22Rv1 (cell line): ENCODE results near the gene SCGB3A1.

Experiments used
- H3K27ac ChIP-seq: fragments of 450-650 bp; 2 replicates; pipeline ENCODE4 v1.5.1; 2017
- CTCF ChIP-seq: fragments of 450-650 bp; IDR thresholded peaks from 2 replicates; pipeline ENCODE4 v1.5.1; 2017; ENCODE audit warnings: mild to moderate bottlenecking
- ZFX ChIP-seq: fragments of 450-650 bp; IDR thresholded peaks from 2 replicates; pipeline ENCODE4 v1.6.1; 2017; ENCODE audit warnings: antibody characterized with exemption, borderline replicate concordance

Gene SCGB3A1

GRCh38 chr5:180594311-180595045 lies 3.2 kb upstream of the SCGB3A1 start:
- H3K27ac ChIP-seq: no peak overlapping the region
- TF ChIP-seq CTCF (no peak), ZFX (no peak)

- TF ChIP-seq ZFX: no peak
- no peak for TF ChIP-seq CTCF
These were observed 2.3 kb upstream of the SCGB3A1 start for GRCh38 chr5:180593446-180594206.

GRCh38 chr5:180592176-180592575 lies 877 bp upstream of the SCGB3A1 start:
- TF ChIP-seq CTCF (no peak), ZFX (no peak)
- H3K27ac ChIP-seq: no peak overlapping the region

More at GRCh38 chr5:180593446-180594206, 2.3 kb upstream of the SCGB3A1 start:
- no peak overlapping the region for H3K27ac ChIP-seq

- TF ChIP-seq CTCF: no peak
- TF ChIP-seq ZFX: no peak
- no peak overlapping the region for H3K27ac ChIP-seq
These were observed 572 bp downstream of the SCGB3A1 start for GRCh38 chr5:180590543-180591310.

- TF ChIP-seq ZFX (no peak), CTCF (no peak)
- no peak overlapping the region for H3K27ac ChIP-seq
These were observed 1.3 kb downstream of the SCGB3A1 start for GRCh38 chr5:180589771-180590542.

GRCh38 chr5:180586870-180587269 lies 4.4 kb downstream of the SCGB3A1 start:
- TF ChIP-seq ZFX: no peak
- TF ChIP-seq CTCF: no peak
- no peak overlapping the region for H3K27ac ChIP-seq
